Right lobe of liver (tissue), 6 donors: ENCODE data around the gene FYN. TPM values are rescaled to one million over a fixed set of nuclear protein-coding genes. Genes with fewer than 3 reads are reported as not detected.
A peak's percentile ranks its signal among the peaks of the same experiment; 100 is the strongest.

Source experiments
- ATAC-seq, 4 donors: fragments of 200-7000 bp; cut with Tn5 transposase; one replicate each; pipeline ENCODE4 v1.9.1; 2020; ENCODE audit warnings: mild to moderate bottlenecking in 4 of 4, moderate library complexity in 4 of 4
- DNase-seq, 3 donors: peaks; one replicate each; pipeline ENCODE4 v3.0.0-alpha.2; 2020
- H3K27ac ChIP-seq, 3 donors: fragments of 200-600 bp; one replicate each; pipeline ENCODE4 v1.8.0; 2022
- H3K27me3 ChIP-seq, 2 donors: fragments of 200-600 bp; one replicate each; pipeline ENCODE4 v1.8.0; 2022
- H3K36me3 ChIP-seq, 4 donors: fragments of 200-600 bp; sonication (generic) in 1 of 4; one replicate each; pipeline versions ENCODE4 v1.5.1 to v1.8.0; 2017 to 2022; ENCODE audit warnings: control low read depth in 1 of 4
- H3K4me1 ChIP-seq, 4 donors: fragments of 200-600 bp; sonication (generic) in 1 of 4; one replicate each; pipeline versions ENCODE4 v1.5.1 to v1.8.0; 2017 to 2022; ENCODE audit warnings: control low read depth in 1 of 4
- H3K4me3 ChIP-seq, 3 donors: fragments of 200-600 bp; one replicate each; pipeline ENCODE4 v1.8.0; 2022
- H3K9me3 ChIP-seq, 4 donors: fragments of 200-600 bp; sonication (generic) in 1 of 4; one replicate each; pipeline versions ENCODE4 v1.5.1 to v1.8.0; 2017 to 2022; ENCODE audit warnings: control low read depth in 1 of 4
- POLR2A ChIP-seq: fragments of 450-650 bp; IDR thresholded peaks from one replicate; pipeline ENCODE4 v1.6.1; 2017; ENCODE audit warnings: antibody characterized with exemption, mild to moderate bottlenecking
- WGBS: methylation state at CpG from one replicate; pipeline ENCODE4 v1.1.6; 2018; ENCODE audit warnings: low coverage, low lambda C conversion rate; ENCODE audit not compliant: insufficient coverage; ENCODE audit errors: missing lambda C conversion rate; 5-methylcytosine and 5-hydroxymethylcytosine counted together
- intact Hi-C, 2 donors: fragments of 100-400 bp; cut with DNase I; formaldehyde crosslinking; loops; one replicate each; pipeline versions ENCODE4 v1.11.2 to v1.14.1; 2022
- total RNA-seq, 6 experiments: library from RNA; depleted of rRNA in 2 of 6; stranded (reverse); fragments of >200 nt in 2 of 6; fragmentation: NEBNext Ultra II Directional in 3 of 6; extraction: Animal tissue kit (Norgen Biotek cat#: 25700) in 3 of 6; gene quantifications; one replicate each; pipeline versions ENCODE4 v1.1.0 to v1.2.4, GENCODE V29; 2016 to 2023
- TF ChIP-seq, protein P1 (sequence below), 4 donors: fragments of 200-600 bp in 3 of 4; fragments of 450-650 bp in 1 of 4; IDR thresholded peaks; one replicate each; pipeline versions ENCODE4 v1.5.1 to v1.8.0; 2016 to 2022; ENCODE audit warnings: antibody characterized with exemption in 4 of 4, mild to moderate bottlenecking in 2 of 4
- donor health status: DM: no; HTN: yes; CAD: no.
- donor health status: DM: no; HTN: no; CAD: no.
- donor health status: DM: no; HTN: no; CAD: no.
- donor health status: DM: no; HTN: yes; CAD: no.
- donor health status: DM: no; HTN: yes; CAD: no.

The FYN gene
- total RNA-seq, 6 experiments from 2014 or later: 16.8 to 33.7 (median 23.5) TPM

- H3K27ac ChIP-seq: no peak overlapping the region
- 78% methylated on average over 7 of the region's 7 CpGs for WGBS
- ATAC-seq (no peak), DNase-seq (no peak)
- H3K4me1 ChIP-seq: no peaks in the 10 kb centered on the region
- TF ChIP-seq POLR2A: no peak
- TF ChIP-seq, protein P1, sequence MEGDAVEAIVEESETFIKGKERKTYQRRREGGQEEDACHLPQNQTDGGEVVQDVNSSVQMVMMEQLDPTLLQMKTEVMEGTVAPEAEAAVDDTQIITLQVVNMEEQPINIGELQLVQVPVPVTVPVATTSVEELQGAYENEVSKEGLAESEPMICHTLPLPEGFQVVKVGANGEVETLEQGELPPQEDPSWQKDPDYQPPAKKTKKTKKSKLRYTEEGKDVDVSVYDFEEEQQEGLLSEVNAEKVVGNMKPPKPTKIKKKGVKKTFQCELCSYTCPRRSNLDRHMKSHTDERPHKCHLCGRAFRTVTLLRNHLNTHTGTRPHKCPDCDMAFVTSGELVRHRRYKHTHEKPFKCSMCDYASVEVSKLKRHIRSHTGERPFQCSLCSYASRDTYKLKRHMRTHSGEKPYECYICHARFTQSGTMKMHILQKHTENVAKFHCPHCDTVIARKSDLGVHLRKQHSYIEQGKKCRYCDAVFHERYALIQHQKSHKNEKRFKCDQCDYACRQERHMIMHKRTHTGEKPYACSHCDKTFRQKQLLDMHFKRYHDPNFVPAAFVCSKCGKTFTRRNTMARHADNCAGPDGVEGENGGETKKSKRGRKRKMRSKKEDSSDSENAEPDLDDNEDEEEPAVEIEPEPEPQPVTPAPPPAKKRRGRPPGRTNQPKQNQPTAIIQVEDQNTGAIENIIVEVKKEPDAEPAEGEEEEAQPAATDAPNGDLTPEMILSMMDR (IDR thresholded peaks at IDR 0.05): no peak
- no peak overlapping the region for H3K4me3 ChIP-seq
- intact Hi-C loops: no loop called here
- H3K9me3 ChIP-seq: no peaks in the 10 kb centered on the region
- no peaks in the 10 kb centered on the region for H3K27me3 ChIP-seq
- no peaks in the 10 kb centered on the region for H3K36me3 ChIP-seq
Observed at GRCh38 chr6:111848262-111848812, 24.9 kb downstream of the FYN start.

- no peak for ATAC-seq
- no peaks in the 10 kb centered on the region for H3K4me1 ChIP-seq
- H3K4me3 ChIP-seq: no peak overlapping the region
- no peaks in the 10 kb centered on the region for H3K9me3 ChIP-seq
- TF ChIP-seq, protein P1 (IDR thresholded peaks at IDR 0.05): no peak
- TF ChIP-seq POLR2A: no peak
- 24% methylated on average over 2 of the region's 5 CpGs for WGBS
- no peaks in the 10 kb centered on the region for H3K36me3 ChIP-seq
- intact Hi-C loops: no loop called here
- H3K27ac ChIP-seq: no peak overlapping the region
- no peak for DNase-seq
- H3K27me3 ChIP-seq: no peaks in the 10 kb centered on the region
Observed at GRCh38 chr6:111846492-111847409, 26.5 kb downstream of the FYN start.

- no peak for ATAC-seq
- H3K36me3 ChIP-seq: no peaks in the 10 kb centered on the region
- DNase-seq: no peak
- H3K4me1 ChIP-seq: no peaks in the 10 kb centered on the region
- 47% methylated on average over 4 of the region's 4 CpGs for WGBS
- no peak overlapping the region for H3K4me3 ChIP-seq
- intact Hi-C loops: no loop called here
- no peaks in the 10 kb centered on the region for H3K27me3 ChIP-seq
- TF ChIP-seq POLR2A: no peak
- TF ChIP-seq, protein P1 (IDR thresholded peaks at IDR 0.05): no peak
- H3K9me3 ChIP-seq: no peaks in the 10 kb centered on the region
- H3K27ac ChIP-seq: no peak overlapping the region
Observed at GRCh38 chr6:111846066-111846465, 27.2 kb downstream of the FYN start.

DNA sequence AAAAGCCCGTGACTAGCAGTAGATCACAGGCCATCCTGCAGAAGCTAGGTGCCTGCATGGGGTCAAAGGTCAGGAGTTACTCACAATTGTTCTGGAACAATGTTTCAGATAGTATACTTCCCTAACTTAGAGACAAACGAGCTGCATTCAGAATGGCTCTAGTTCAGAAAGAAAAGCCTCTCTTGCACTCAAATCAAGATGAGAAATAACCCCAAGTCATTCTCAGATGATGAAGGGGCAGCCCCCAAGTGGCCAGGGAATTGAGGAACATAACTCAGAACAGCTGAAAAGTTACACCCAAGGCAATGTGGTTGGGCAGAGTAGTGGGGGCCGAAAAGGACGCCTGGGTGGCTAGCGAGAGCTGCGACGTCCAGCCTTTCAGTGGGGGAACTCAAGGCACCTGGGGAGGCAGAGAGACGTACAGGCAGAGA, 27.8 kb downstream of the FYN start:
- H3K4me1 ChIP-seq: no peaks in the 10 kb centered on the region
- H3K36me3 ChIP-seq: no peaks in the 10 kb centered on the region
- peak in 2 of 4 donors; percentile 11 to 41 for ATAC-seq
- 38% methylated on average over 3 of the region's 8 CpGs for WGBS
- H3K4me3 ChIP-seq: no peak overlapping the region
- H3K27ac ChIP-seq: no peak overlapping the region
- H3K9me3 ChIP-seq: no peaks in the 10 kb centered on the region
- no peaks in the 10 kb centered on the region for H3K27me3 ChIP-seq
- DNase-seq: no peak
- intact Hi-C loops: no loop called here
- no peak for TF ChIP-seq POLR2A
- TF ChIP-seq, protein P1 (IDR thresholded peaks at IDR 0.05): no peak
